HG03135 (cell line): ENCODE results near the gene GBP2.

ENCODE experiments used
- ATAC-seq: cut with Tn5 transposase; IDR thresholded peaks from one replicate; pipeline ENCODE4 v1.9.1; 2021; ENCODE audit warnings: mild to moderate bottlenecking, moderate library complexity; ENCODE audit not compliant: unreplicated experiment

The GBP2 gene, protein sequence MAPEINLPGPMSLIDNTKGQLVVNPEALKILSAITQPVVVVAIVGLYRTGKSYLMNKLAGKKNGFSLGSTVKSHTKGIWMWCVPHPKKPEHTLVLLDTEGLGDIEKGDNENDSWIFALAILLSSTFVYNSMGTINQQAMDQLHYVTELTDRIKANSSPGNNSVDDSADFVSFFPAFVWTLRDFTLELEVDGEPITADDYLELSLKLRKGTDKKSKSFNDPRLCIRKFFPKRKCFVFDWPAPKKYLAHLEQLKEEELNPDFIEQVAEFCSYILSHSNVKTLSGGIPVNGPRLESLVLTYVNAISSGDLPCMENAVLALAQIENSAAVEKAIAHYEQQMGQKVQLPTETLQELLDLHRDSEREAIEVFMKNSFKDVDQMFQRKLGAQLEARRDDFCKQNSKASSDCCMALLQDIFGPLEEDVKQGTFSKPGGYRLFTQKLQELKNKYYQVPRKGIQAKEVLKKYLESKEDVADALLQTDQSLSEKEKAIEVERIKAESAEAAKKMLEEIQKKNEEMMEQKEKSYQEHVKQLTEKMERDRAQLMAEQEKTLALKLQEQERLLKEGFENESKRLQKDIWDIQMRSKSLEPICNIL

DNA sequence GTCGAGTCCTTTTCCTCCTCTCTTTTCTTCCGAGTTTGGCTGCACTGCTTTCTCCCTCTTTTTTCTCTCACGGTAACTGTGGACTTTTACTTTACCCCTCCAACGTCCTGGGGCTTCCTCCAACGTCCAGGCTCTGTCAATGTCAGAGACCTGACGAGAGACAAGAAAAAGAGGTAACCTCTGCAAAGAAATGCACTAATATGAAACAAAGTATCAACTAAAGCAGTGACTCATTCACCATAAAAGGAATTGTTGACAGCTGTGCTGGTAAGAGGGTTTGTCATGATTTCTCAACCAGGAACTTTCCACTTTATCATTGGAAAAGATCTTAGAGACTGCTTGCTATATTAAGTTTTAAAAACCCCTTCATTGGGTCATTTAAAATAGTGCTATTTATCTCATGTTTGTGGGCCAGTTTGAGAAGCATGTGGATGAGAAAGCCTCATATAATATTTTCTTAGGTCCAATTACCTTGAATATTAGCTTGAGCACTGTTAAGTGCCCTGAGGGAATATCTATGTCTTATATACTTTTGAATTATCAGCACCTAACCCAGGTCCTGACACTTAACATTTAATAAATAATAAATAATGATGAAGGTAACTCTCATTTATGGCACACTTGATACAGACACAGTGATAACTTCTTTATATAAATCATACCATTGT is at the start of gene GBP2:
Gene GBP2 (minus strand): TSS at position 202 of the 668 bp plus-strand sequence. CDS start 4,148 bp downstream, outside the sequence.
- peak; percentile 70 for ATAC-seq

DNA sequence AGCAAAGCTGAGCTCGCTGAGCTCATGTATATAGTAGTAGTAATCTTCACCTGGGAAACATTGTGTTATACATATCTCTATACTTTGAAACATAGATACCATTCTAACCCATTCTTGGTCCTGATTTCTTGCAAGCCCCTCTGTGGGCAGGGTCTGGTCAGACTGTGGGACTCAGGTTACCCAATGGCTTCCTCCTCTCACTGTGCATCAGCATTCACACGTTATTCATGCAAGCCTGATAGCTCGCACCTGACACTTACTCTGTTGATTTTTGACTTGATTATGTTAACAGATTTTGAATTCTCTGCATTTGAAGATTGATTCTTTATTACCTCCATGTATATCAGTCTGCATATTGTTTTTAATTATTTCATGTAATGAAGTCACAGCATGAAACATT is 48.6 kb upstream of the GBP2 start:
- ATAC-seq = no peak

DNA sequence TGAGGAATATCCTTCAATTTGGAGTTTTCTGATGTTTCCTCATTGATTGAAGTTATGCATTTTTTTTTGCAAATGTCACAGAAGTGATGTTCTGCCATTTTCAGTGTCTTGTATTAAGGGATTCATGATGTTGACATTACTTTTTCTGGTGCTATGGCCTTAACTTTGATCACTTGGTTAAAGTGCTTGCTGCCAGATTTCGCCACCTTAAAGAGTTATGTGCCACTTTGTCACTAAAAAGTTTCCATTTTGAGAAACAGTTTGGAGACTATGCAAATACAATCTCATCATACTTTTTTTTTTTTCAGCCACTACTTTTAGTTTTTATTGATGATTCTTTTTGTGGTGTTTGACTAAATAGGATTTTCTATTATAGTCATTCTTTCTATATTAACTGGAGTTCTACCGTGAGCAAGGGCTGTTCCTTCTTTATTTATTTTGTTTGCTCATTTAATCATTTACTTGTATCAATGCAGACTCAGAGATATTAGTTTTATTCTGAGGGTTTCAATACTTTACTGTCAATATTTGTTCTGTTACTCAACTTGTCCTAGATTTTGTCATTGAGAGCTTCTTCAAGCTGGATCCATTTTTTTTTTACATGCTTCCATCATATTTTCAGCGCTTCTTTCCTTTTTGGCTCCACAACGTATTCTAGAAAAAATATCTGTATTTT is 46.7 kb upstream of the GBP2 start:
- ATAC-seq = no peak

DNA sequence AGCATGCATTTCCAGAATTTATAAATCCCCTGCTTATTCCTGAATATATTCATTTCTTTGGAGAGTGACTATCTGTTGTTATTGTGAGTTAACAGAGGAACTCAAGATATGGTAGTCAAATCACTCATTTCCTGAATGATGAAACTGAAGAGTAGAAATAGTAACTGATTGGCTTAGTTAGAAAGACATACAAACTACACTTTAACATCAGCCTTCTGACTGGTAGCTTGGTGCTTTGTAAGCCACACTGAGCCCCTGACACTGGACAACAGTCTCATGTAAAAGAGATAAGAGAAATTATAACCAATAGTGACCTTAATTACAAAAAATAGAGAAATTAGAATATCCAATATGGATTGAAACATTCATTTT is 45.1 kb upstream of the GBP2 start:
- no peak for ATAC-seq

DNA sequence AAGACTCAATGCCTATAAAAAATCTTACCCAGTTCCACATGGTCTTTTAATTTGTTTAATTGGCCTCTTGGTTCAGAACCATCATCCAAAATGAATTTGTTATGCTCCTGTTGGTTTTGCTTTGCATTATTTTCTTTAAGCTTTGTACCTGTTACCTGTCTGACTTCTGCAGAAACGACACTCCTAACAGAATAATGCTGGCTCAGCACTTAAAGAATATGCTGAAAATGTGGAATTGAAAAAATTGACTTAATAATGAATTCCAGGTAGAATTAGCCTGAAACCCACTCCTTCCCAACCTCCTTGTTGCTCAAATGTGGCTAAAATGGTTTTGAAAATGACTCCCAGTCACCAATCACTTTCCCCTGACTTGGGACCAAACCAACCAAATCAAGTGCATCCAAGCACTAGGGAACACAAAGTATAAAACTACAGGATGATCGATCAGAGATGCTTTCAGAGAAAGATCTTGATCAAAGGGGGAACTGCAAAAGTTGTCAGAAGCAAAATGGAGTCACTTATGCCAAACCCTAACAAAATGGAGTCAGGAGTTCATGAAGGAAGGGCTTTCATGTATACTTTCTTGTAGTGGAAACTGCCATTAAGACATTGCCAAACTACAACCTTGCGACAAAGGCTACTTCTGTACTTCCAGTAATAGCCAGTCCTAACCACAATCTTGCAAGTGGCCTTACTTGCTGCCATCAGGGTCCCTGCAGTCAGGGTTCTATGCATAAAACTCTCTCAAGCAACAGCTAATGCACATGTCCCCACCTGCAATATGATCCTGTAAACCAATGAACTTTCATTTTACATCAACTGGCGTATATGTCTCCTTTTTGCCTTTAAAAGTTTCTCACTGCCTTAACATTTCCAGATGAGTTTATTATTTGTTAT is 44.5 kb upstream of the GBP2 start:
- no peak for ATAC-seq

DNA sequence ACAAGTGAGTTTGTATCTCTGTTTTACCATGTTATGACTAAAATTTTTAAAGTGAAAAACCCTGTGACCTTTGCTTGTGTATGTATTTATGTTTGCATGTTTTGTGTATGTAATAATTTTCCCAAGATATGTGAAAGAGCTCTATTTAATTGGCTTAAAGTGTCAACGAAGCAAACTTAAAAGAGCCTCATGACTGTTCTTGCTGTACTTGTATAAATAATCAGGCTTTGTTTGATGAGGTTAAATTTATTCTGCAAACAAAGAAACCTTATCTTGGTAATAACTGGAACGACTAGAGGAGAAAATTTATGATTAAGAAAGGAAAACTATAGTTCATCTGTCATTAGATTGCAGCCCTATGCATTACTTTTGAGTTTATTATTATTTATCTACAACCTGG is 43.3 kb upstream of the GBP2 start:
- ATAC-seq = no peak

DNA sequence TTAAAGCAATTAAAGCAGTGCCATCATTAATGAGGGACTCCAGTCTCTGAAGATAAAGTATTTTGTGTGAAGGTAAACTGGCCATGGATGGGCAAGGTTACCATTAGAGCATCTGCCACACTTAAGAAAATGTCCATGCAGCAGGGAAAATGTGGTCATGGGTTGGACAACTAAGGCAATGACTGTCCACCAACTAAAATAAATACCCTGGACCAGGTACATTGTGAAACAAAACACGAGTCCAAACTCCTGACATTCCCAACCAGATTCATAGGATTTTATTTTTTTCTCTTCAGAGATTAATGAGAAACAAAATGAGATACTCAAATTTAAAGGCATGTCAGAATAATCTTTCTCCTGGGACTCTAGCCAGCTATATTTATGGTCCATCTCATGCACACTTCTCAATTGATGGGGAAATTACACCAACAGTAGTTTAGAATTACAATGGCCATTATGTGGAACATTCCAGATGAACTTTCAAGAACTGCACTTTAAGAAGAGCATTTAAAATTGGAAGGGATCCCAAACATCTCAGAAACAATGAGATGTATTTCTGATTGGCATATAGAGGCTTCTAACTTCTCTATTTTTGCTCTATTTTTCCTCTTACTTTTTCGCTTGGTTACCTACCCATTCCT is 41.8 kb upstream of the GBP2 start:
- no peak for ATAC-seq

DNA sequence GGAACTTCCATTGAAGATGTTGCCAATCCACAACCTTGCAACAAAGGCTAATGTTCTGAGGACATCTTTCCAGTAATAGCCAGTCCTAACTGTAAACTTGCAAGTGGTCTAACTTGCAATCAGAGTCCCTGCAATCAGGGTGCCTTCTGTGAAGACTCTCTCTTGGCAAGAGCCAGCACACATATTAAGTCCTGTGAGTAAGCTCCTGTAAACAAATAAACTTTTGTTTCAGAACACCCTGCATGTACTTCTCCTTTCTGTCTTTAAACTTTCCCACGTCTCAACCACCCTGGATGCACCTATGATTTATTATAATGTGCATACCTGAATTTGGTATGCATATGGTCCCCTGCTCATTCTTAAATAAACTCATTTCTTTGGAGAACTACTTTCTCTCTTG is 40.8 kb upstream of the GBP2 start:
- ATAC-seq = no peak

DNA sequence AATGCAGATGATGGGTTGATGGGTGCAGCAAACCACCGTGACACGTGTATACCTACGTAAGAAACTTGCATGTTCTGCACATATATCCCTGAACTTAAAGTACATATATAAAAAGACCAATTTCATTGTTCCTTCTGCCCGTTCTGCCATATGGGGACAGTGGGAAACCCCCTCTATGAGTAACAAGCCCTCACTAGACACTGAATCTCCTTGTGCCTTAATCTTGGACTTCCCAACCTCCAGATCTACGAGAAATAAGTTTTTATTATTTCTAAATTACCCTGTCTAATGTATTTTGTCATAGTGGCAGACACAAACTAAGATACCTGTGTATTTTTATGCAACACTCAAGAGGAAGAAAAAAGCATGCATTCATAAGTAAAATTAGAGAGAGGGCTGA is 39.9 kb upstream of the GBP2 start:
- no peak for ATAC-seq

DNA sequence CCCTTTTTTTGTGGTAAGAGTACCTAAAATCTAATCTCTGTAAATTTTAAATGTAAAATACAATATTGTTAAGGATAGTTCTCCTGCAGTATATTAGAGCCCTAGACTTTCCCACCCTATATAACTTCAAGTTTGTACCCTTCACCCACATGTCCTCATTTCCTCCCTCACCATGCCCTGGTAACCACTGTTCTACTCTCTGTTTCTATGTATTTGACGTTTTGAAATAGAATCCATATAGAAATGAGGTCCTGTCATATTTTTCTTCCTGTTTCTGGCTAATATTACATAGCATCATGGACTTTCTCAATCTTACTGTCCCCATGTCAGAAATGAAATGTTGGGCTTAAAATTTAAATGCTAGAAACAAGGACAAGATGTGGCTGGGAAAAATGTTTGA is 25.1 kb upstream of the GBP2 start:
- ATAC-seq = no peak

DNA sequence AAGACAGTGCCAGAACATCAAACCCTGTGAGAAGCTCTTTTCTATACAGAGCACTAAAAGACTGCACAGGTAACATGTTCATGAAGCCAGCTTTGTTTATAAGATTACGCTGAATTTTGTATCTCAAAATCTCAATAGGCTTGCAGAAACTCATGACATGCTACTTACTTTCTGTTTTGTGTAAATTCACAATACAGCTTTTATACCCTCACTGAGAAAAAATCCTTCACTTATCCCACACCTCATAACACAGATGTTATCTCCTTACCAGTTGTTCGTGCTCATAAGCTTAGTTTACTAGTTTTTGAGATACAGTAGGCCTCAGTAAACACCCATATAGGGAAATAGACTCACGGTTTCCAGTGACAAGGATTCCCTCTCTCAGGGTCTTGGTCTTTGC is 24.1 kb upstream of the GBP2 start:
- no peak for ATAC-seq

DNA sequence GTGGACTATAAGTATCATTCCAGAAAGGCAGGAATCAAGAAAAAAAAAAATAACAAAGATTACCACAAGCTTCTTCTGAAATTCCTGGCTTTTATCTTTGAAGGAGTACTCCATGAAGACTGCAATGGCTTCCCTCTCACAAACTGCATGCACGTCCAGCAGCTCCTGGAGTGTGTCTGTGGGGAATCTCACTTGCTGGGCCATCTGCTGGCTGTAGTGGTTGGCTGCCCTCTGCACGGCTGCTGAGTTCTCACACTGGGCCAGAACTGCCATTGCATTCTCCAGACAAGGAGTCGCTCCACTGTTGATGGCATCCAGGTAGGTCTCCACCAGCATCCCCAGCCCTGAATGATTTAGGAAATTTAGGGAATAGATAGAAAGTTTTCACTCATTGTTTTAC is 23.3 kb upstream of the GBP2 start:
- ATAC-seq = no peak

DNA sequence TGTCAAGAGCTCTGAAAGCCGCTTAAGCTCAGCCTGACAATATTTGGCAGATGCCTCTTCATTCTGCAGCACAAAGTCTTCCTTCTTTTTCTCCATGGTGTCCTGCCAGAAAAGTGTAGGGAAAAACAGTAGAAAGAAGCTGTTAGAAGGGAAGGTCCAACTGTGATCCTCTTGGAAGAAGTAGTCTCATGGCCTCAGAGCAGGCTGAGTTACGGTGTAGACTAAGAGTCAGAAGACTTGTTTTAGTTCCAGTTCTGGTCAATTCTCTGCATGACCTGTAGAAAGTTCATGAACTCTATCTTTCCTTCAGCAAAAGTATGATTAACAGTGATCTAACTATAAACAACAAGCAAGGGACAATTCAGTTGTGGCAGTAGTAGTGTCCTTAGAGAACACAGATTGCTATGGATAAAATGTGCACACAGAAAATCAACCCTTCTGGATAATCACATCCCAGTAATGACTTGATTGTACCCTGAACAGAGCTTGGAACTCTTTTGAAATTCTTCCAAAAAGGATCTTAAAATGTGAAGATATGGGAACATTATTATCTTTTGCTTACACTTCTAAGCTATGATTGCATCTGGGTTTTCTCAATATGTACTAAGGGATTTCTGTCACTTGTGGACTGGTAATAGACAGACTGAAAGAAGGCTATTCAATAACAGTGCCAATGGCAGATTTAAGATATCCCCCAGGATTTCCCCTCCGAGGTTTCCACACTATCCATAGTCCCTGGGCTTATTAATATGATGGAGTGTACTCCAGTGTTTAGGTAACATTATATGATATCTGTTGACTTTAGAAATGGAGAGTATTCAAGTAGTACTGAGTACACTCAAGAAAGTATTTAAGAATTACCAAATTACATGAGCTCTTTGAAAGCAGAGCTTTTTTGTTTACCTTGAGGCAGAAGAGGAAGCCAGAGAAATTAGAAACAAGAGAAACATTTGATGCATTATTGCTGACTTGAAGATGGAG is 22.1 kb upstream of the GBP2 start:
- ATAC-seq = no peak

DNA sequence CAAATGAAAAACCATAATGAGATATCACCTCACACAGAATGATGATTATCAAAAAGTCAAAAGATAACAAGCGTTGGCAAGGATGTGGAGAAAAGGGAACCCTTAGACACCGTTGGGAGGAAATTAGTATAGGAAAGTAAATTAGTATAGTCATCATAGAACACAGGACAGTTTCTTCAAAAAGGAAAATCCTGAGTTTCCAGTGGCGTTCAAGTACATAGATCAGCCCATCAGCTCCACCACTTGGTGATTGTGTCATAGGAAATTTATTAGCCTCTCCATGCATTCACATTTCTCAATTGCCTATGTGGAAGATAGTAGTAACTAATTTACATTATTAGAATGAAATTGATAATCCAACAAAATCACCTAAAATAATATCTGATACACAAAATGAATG is 20.8 kb upstream of the GBP2 start:
- no peak for ATAC-seq

DNA sequence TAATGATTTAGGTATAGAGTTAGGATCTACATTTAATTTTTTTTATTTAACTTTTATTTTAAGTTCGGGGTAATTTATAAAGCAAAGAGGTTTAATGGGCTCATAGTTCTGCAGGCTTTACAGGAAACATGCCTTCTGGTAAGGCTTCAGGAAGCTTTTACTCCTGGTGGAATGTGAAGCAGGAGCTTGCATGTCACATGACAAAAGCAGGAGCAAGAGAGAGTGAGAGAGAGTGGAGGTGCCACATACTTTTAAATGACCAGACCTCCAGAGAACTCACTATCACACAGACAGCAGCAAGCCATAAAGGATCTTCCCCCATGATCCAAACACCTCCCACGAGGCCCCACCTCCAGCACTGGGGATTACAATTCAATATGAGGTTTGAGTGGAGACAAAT is 17.6 kb upstream of the GBP2 start:
- ATAC-seq = no peak

DNA sequence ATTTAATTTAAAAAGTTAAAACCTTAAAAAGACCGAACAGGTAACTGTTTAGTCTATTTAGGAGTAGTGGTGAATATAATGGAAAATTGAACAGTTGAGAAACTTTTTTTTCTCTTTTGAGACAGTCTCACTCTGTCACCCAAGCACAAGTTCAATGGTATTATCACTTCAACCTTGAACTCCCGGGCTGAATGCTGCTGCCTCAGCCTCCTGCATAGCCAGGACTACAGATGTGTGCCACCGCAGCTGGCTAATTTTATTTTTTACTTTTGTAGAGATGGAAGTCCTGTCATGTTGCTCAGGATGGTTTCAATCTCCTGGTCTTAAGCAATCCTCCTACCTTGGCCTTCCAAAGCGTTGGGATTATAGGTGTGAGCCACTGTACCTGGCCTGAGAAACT is 16.2 kb upstream of the GBP2 start:
- ATAC-seq = no peak

DNA sequence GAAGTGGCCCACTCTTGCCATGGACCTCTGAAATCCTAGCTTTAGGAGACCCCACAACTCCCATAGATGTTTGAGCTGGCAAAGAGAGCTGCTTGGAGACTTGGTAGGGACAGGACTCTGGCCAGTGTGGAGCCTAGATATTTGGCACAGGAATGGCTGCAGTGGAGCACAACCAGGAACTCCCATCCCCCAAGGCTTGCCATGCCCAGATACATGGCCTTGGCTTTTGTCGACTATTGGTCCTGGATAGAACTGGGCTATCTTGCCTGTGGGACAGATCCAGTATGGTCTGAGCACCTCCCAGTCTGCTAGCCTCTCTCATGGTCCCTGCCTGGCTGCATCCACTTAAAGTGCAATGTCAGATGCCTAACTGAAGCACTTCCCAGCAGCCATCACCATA is 7.8 kb upstream of the GBP2 start:
- no peak for ATAC-seq

DNA sequence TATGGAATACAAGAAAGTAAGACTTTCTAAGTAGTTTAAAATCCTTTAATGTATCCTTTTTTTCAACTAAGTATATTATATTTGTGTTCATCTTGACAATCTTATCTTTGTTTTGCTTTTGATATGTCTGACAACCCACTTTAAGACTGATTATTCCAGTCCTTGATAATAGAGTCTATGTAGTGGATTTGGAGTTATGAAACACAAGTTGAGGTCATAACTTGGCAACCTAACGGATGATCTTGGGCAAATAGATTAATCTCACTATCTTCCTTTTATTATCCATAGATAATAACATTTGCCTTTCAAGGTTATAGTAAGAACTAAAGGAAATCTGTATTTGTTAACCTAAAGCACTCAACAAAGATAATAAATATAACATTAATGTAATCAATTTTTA is 4.8 kb upstream of the GBP2 start:
- ATAC-seq = no peak

DNA sequence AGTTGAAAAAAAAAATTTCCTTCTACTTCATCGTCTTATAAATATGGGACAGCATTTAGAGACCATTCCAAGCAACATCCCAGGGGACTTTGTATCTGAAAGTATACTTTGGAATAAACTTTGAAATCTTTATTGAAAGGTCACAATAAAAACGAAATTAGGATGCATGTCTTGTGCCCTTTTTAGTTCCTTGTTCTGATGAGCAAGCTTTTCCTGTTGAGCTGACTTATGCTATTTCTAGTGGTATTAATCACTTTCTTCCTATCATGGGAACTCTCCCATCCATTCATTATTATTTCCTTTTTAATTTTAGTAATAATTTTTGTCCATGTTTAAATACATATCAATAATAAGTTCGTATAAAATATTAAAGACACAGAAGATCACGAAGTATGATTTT is 4.0 kb upstream of the GBP2 start:
- no peak for ATAC-seq
